HUDEP-2 (cell line): ENCODE measurements around the gene CBLN4.

Source experiments
- DNase-seq, 76 experiments: peaks; one replicate each; lab custom pipeline; 2025; ENCODE audit not compliant: unreplicated experiment in 76 of 76; lab: John Stamatoyannopoulos, UW

The CBLN4 gene

GRCh38 chr20:56005389-56005715 lies at the start of gene CBLN4:
Gene CBLN4 (minus strand): TSS chr20:56005519. CDS start chr20:56004171, 1,348 bp downstream.
- DNase-seq = no peak

- no peak for DNase-seq
These were observed 37.9 kb upstream of the CBLN4 start for GRCh38 chr20:56043227-56043626.

- no peak for DNase-seq
These were observed 26.9 kb upstream of the CBLN4 start for GRCh38 chr20:56032251-56032650.

GRCh38 chr20:56018716-56019115 lies 13.4 kb upstream of the CBLN4 start:
- DNase-seq = no peak

GRCh38 chr20:56018194-56018593 lies 12.9 kb upstream of the CBLN4 start:
- no peak for DNase-seq

- DNase-seq = no peak
These were observed 12.2 kb upstream of the CBLN4 start for GRCh38 chr20:56017560-56017959.

- DNase-seq = no peak
These were observed 9.7 kb upstream of the CBLN4 start for GRCh38 chr20:56014998-56015397.

- no peak for DNase-seq
These were observed 8.8 kb upstream of the CBLN4 start for GRCh38 chr20:56014151-56014550.

- DNase-seq = no peak
These were observed 519 bp downstream of the CBLN4 start for GRCh38 chr20:56004611-56005388.

- DNase-seq = no peak
These were observed 1.3 kb downstream of the CBLN4 start for GRCh38 chr20:56004007-56004406.

GRCh38 chr20:56002908-56003800 lies 2.2 kb downstream of the CBLN4 start:
- DNase-seq = no peak

- no peak for DNase-seq
These were observed 3.4 kb downstream of the CBLN4 start for GRCh38 chr20:56001890-56002289.

GRCh38 chr20:56001106-56001785 lies 4.1 kb downstream of the CBLN4 start:
- DNase-seq = no peak

- no peak for DNase-seq
These were observed 26.8 kb downstream of the CBLN4 start for GRCh38 chr20:55978550-55978949.

GRCh38 chr20:55977690-55978459 lies 27.4 kb downstream of the CBLN4 start:
- DNase-seq = no peak

- no peak for DNase-seq
These were observed 30.7 kb downstream of the CBLN4 start for GRCh38 chr20:55974491-55975202.

GRCh38 chr20:55964790-55965189 lies 40.5 kb downstream of the CBLN4 start:
- no peak for DNase-seq

- DNase-seq = no peak
These were observed 43.7 kb downstream of the CBLN4 start for GRCh38 chr20:55961376-55962330.

GRCh38 chr20:55953201-55953600 lies 52.1 kb downstream of the CBLN4 start:
- no peak for DNase-seq
